ENCODE measurements around the gene IQCB1. TPM values are rescaled to one million over a fixed set of nuclear protein-coding genes. Genes with fewer than 3 reads are reported as not detected.
A peak's percentile ranks its signal among the peaks of the same experiment; 100 is the strongest.
"Not testable (repeated sequence)": the region's sequence is repeated elsewhere in the genome, so short reads cannot be mapped to it uniquely, and the experiment has no call there.

Gene IQCB1
- total RNA-seq, 1 donor from 2014 or later: 22.7 TPM

DNA sequence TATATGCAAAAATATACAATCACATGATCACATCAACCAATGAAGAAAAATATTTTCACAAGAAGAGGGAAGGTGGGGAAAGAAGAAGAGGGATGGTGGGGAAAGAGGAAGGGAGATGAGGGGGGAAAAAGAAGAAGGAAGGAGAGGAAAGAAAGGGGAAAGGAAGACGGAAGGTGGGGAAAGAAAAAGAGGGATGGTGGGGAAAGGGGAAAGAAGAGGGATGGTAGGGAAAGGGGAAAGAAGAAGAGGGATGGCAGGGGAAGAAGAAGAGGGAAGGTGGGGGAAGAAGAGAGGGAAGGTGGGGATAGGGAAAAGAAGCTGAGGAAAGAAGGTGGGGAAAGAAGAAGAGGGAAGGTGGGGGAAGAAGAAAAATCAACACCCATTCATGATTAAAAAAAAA is 82.1 kb downstream of the IQCB1 start:
- intact Hi-C loops (cut with DNase I): no loop called here
- ATAC-seq (no peak), DNase-seq (ENCODE audit: low spot score) (no peak)

DNA sequence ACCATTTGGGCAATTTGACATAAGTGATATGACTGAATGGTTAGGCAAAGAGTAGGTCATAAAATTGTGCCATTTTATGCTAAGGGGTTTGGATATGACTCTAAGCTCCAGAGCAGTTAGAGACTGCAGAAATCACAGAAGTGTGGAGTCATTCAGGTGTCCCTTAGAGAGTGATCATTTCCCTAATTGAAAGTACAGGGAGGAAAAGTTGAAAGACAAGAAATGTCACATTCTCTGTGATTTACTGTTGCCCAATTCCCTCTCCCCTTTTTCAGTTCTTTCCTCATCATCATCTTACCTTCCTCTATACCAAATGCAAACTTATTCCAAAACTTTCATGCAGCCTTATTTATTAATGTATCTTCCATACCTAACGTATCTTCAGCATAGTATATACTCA is 82.6 kb downstream of the IQCB1 start:
- DNase-seq (ENCODE audit: low spot score) (no peak), ATAC-seq (no peak)
- intact Hi-C loops (cut with DNase I): no loop called here

DNA sequence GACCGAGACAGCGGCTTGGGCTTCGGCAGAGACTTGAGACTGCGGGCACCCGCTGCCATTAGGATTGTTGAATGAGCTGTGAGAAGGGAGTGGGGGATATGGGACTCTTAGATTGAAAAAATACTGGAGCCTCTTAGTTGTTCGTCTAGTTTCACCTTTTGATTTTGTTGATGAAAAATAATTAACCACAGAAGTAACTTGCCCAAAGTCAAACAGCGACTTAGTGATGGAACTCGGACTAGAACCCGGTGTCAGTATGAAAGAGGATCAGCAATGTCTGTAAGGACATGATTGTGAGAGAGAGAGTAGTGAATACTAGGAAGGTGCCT is 84.8 kb downstream of the IQCB1 start:
- intact Hi-C loops (cut with DNase I): no loop called here
- no peak for DNase-seq (ENCODE audit: low spot score)
- ATAC-seq: no peak

- DNase-seq (ENCODE audit: low spot score) (peak; percentile 93), ATAC-seq (peak; percentile 99)
- intact Hi-C loops (cut with DNase I): no loop called here
Measured at GRCh38 chr3:121749276-121750086, 85.4 kb downstream of the IQCB1 start, which contains the start of gene GOLGB1. GOLGB1 (minus strand) TSS chr3:121749741; CDS start chr3:121730971, 18,770 bp downstream.

GRCh38 chr3:121748680-121749275 is 86.1 kb downstream of the IQCB1 start:
- intact Hi-C loops (cut with DNase I): no loop called here
- ATAC-seq (peak; percentile 68), DNase-seq (ENCODE audit: low spot score) (no peak)

- intact Hi-C loops (cut with DNase I): no loop called here
- no peak for ATAC-seq
- DNase-seq (ENCODE audit: low spot score): no peak
Measured at GRCh38 chr3:121747976-121748375, 86.9 kb downstream of the IQCB1 start.

DNA sequence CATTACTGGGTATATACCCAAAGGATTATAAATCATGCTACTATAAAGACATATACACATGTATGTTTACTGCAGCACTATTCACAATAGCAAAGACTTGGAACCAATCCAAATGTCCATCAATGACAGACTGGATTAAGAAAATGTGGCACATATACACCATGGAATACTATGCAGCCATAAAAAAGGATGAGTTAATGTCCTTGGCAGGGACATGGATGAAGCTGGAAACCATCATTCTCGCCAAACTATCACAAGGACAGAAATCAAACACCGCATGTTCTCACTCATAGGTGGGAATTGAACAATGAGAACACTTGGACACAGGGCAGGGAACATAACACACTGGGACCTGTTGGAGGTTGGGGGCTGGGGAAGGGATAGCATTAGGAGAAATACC is 91.8 kb downstream of the IQCB1 start:
- intact Hi-C loops (cut with DNase I); DNase-seq (ENCODE audit: low spot score); ATAC-seq: not testable (repeated sequence)

DNA sequence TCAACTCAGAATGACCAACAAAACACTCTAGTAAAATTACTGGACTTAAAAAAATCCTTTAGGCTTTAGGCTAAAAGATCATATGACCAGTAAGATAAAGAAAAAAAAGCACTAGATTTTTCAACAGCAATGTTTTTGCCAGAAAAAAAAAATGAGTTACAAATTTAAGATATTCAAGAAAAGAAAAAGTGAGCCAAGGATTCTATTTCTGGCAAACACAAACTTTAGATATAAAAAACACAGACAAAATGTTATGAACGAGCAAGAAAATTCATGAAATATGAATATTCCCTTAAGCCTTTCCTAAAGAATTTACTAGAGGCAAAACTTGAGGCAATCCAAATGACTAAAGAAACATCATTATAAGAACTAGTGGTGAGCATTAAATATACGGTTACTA is 94.0 kb downstream of the IQCB1 start:
- intact Hi-C loops (cut with DNase I): no loop called here
- DNase-seq (ENCODE audit: low spot score) (no peak), ATAC-seq (no peak)

DNA sequence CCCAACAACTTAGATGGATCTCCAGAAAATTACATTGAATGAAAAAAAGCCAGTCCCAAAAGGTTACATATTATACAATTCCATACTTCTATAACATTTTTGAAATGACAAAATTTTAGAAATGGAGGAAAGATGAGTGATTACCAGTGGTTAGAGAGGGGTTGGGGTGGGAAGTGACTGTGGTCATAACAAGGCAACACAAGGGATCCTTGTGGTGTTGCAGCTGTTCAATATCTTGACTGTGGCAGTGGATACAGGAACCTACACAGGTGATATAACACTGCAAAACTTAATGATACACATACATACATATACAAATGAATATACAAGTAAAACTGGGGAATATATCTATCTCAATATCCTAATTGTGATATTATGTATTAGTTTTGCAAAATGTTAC is 95.0 kb downstream of the IQCB1 start:
- DNase-seq (ENCODE audit: low spot score) (no peak), ATAC-seq (no peak)
- intact Hi-C loops (cut with DNase I): no loop called here

GRCh38 chr3:121737644-121738043 is 97.2 kb downstream of the IQCB1 start:
- intact Hi-C loops (cut with DNase I): no loop called here
- ATAC-seq: no peak

GRCh38 chr3:121736112-121736511 is 98.7 kb downstream of the IQCB1 start:
- no peak for ATAC-seq
- intact Hi-C loops (cut with DNase I): no loop called here
- DNase-seq (ENCODE audit: low spot score): no peak

More at GRCh38 chr3:121737644-121738043, 97.2 kb downstream of the IQCB1 start:
- DNase-seq (ENCODE audit: low spot score): no peak

DNA sequence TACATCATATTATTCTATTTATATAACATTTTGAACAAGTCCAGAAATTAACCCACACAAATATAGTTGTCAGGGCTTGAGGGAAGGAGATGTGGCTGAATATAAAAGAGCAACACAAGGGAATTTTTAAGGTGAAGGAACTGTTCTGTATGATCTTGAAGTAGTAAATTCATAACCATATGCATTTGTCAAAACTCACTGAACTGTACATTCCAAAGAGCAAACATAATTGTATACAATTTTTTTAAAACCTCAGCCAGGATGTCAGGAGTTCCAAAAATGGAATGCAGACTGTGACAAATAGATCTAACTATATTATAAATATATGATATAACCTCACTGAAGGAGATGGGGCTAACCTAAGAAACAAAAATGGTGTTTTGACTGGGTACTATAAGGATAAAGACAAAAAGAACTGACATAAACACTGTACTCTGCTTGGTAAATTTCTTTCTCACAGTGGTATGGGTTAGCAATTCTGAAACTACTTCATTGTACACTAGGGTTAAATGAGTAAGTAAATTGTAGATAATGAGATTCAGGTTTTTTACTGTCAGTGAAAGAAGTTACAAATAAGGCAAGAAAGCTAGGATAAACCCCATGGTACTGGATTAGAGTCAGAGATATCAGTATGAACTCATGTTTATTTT is 99.7 kb downstream of the IQCB1 start:
- ATAC-seq: no peak
- intact Hi-C loops (cut with DNase I): no loop called here
- DNase-seq (ENCODE audit: low spot score): no peak

DNA sequence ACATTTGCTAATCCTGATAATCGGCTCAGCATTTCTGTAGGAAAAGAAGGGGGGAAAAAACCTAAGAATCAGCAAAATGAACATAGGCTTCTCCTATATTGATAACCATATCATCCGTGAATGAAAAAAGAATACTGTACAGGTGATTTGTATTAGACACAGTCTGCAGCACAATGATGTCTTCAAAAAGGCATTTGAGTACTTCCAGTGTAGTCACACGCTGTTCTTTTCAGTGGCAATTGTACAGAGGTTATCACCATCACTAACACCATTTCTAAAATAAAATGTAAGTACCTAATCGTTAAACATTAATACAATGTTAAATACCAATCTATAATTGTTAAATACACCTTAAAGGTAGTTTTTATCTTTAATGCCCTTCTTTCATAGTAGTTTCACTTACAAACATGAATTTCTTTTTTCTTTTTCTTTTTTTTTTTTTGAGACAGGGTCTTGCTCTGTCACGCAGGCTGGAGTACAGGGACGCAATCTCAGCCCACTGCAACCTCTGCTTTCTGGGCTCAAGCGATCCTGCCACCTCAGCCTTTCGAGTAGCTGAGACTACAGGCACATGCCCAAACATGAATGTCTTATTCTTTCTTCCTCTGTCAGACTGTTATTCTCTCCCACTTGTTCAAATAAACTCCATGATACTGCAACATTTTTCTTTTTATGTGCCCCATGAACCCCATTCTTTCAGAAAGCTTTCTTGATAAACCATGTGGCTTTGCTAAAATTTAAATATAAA is 103.7 kb downstream of the IQCB1 start:
- intact Hi-C loops (cut with DNase I): no loop called here
- ATAC-seq: no peak
- DNase-seq (ENCODE audit: low spot score): no peak

DNA sequence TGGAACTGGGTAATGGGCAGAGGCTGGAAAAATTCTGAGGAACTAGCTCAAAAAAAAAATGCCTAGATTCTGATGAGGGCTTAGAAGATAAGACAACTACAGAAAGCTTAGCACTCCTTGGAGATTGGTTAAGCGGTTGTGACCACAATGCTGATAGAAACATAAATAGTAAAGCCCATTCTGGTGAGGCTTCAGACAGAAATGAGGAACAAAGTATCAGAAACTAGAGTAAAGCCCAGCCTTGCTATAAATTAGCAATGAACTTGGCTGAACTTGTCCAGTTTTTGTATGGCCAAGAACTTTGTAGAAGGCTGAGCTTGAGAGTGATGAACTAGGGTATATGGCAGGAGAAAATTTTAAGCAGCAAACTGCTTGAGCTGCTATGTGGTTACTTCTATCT is 110.7 kb downstream of the IQCB1 start:
- intact Hi-C loops (cut with DNase I): no loop called here
- ATAC-seq: no peak
- DNase-seq (ENCODE audit: low spot score): no peak

GRCh38 chr3:121723485-121723884 is 111.4 kb downstream of the IQCB1 start:
- DNase-seq (ENCODE audit: low spot score) (no peak), ATAC-seq (no peak)
- intact Hi-C loops (cut with DNase I): no loop called here

GRCh38 chr3:121722411-121722810 is 112.4 kb downstream of the IQCB1 start:
- no peak for DNase-seq (ENCODE audit: low spot score)
- no peak for ATAC-seq
- intact Hi-C loops (cut with DNase I): no loop called here

GRCh38 chr3:121720163-121720562 is 114.7 kb downstream of the IQCB1 start:
- DNase-seq (ENCODE audit: low spot score): no peak
- no peak for ATAC-seq
- intact Hi-C loops (cut with DNase I): no loop called here
